Measurements from ENCODE around the gene LEMD1. TPM values are rescaled to one million over a fixed set of nuclear protein-coding genes. Genes with fewer than 3 reads are reported as not detected.

LEMD1 gene
- total RNA-seq, 1 donor from 2014 or later = not detected

GRCh38 chr1:205458777-205459566 is 37.1 kb upstream of the LEMD1 start:
- H3K27me3 ChIP-seq = peaks cover 23% of the 10 kb centered on the region
- TF ChIP-seq POLR2A (IDR thresholded peaks at IDR 0.05) (no peak), CTCF (IDR thresholded peaks at IDR 0.05) (no peak), POLR2AphosphoS5 (IDR thresholded peaks at IDR 0.05; ENCODE audit: insufficient read depth in 1 of 2, low read depth in 1 of 2) (no peak)
- intact Hi-C loops (cut with DNase I) = no loop called here

DNA sequence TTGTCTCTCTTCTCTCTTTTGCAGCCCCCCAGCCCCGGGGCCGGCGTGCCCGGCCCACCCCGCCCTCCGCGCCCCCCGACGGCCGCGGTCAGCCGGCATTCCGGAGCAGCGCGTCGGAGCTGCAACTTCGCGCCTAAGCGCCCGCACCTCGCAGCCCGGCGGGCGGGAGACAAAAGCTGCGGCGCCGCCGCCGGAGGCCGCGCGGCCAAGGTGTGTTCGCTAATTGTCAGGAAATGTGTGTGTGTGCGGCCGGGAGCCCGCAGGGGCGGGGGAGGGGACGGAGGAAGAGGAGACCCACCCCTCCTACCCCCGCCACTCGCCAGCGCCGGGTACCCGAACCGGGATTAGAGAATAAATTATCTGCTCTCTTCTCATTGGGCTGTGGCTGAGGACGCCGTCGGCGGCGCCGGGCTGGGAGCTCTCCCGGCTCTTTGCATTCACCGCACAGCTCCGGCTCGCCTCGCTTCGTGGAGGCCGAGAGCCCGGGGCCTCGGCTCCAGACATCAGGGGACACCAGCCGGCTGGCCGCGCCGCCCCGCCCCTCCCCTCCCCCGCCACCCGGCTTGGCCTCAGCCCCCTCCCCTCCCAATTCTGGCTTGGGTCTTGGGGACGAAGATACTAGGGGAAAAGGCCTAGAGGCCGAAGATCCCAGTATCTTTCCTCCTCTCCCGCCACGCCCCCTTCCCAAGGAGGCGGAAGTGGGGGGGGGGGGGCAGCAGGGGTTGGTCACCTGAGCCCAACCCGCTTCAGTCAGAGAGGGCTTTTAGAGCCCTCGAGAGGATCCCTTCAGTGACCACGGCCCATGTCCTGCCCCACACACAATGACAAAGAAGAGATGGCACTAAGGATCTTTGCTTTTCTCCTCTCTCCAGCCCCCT is 35.3 kb upstream of the LEMD1 start:
- intact Hi-C loops (cut with DNase I) = no loop called here
- Histone ChIP-seq H3K9me3 (no peaks in the 10 kb centered on the region), H3K4me3 (peak overlapping the region; percentile 6 to 27), H3K27ac (no peak overlapping the region), H3K4me1 (peaks cover 13% of the 10 kb centered on the region), H3K36me3 (no peaks in the 10 kb centered on the region), H3K27me3 (peaks cover 23% of the 10 kb centered on the region)
- DNase-seq (ENCODE audit: extremely low spot score in 2 of 2) = no peak
- no peak for TF ChIP-seq CTCF (IDR thresholded peaks at IDR 0.05)
- TF ChIP-seq POLR2AphosphoS5 (IDR thresholded peaks at IDR 0.05; ENCODE audit: insufficient read depth in 1 of 2, low read depth in 1 of 2) = no peak
- no peak for TF ChIP-seq POLR2A (IDR thresholded peaks at IDR 0.05)

More at GRCh38 chr1:205458777-205459566, 37.1 kb upstream of the LEMD1 start:
- no peaks in the 10 kb centered on the region for H3K36me3 ChIP-seq
- no peak overlapping the region for H3K27ac ChIP-seq
- H3K9me3 ChIP-seq = no peaks in the 10 kb centered on the region
- peaks cover 13% of the 10 kb centered on the region for H3K4me1 ChIP-seq
- no peak overlapping the region for H3K4me3 ChIP-seq
- no peak for DNase-seq (ENCODE audit: extremely low spot score in 2 of 2)

DNA sequence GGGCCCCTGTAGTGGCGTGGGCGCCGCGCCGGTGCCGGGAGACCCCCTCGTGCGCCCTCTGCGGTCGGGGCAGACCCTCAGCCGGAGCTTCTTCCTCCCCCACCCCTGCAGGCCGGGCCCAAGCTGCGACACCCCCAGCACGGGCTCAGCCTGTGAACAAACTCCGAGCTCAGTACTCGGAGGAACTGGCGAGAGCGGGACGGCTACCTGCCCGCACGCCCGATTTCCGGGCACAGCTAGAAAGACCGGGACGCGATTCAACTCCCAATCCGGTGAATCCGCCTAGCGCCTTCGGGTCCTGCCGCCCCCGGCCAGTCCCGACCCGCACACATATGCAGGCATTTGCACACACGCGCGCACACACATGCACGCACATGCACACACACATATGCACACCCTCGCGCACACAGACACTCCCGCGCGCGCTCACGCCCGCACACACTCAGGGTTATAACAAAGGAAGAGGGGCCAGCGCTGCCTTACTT is 34.6 kb upstream of the LEMD1 start:
- TF ChIP-seq POLR2AphosphoS5 (IDR thresholded peaks at IDR 0.05; ENCODE audit: insufficient read depth in 1 of 2, low read depth in 1 of 2) (no peak), CTCF (IDR thresholded peaks at IDR 0.05) (no peak), POLR2A (IDR thresholded peaks at IDR 0.05) (no peak)
- H3K27me3 ChIP-seq = peaks cover 23% of the 10 kb centered on the region
- intact Hi-C loops (cut with DNase I) = no loop called here
- H3K4me1 ChIP-seq = peaks cover 13% of the 10 kb centered on the region
- H3K9me3 ChIP-seq = no peaks in the 10 kb centered on the region
- H3K27ac ChIP-seq = no peak overlapping the region
- no peak for DNase-seq (ENCODE audit: extremely low spot score in 2 of 2)
- H3K36me3 ChIP-seq = no peaks in the 10 kb centered on the region
- peak overlapping the region in 1 of 2 donors; percentile 27 for H3K4me3 ChIP-seq

GRCh38 chr1:205455581-205456382 is 33.9 kb upstream of the LEMD1 start, which contains the start of gene BLACAT1:
TSS of gene BLACAT1 (minus strand) at chr1:205456045.
- intact Hi-C loops (cut with DNase I) = no loop called here
- Histone ChIP-seq H3K36me3 (no peaks in the 10 kb centered on the region), H3K4me1 (peaks cover 13% of the 10 kb centered on the region), H3K4me3 (peak within 1 kb of the TSS; percentile 6 to 27), H3K27ac (no peak within 1 kb of the TSS), H3K9me3 (no peaks in the 10 kb centered on the region), H3K27me3 (peaks cover 23% of the 10 kb centered on the region)
- no peak for TF ChIP-seq CTCF (IDR thresholded peaks at IDR 0.05)
- no peak for TF ChIP-seq POLR2A (IDR thresholded peaks at IDR 0.05)
- DNase-seq (ENCODE audit: extremely low spot score in 2 of 2) = no peak

All from vagina (tissue), 2 donors.